CD4-positive, CD25-positive, alpha-beta regulatory T cell (primary cell): ENCODE data around the gene PAXX. TPM values are rescaled to one million over a fixed set of nuclear protein-coding genes. Genes with fewer than 3 reads are reported as not detected.
"Not testable (repeated sequence)": the region's sequence is repeated elsewhere in the genome, so short reads cannot be mapped to it uniquely, and the experiment has no call there.

Experiments
- ATAC-seq, 2 donors: fragments of 150-1000 bp; cut with Tn5 transposase; one replicate each; pipeline ENCODE4 v1.10.0; 2021; ENCODE audit warnings: low read depth in 2 of 2, moderate number of reproducible peaks in 2 of 2, moderate library complexity in 1 of 2
- DNase-seq, 3 donors: peaks; one replicate each; pipeline versions ENCODE4 v3.0.0 to v3.0.0-alpha.2; 2012 to 2022; ENCODE audit warnings: mixed read lengths in 1 of 3
- H3K27ac ChIP-seq: one replicate; pipeline ENCODE4 v1.7.0; 2013; ENCODE audit warnings: mild to moderate bottlenecking, low read length; ENCODE audit not compliant: insufficient read depth, poor library complexity, severe bottlenecking
- H3K27me3 ChIP-seq: one replicate; pipeline ENCODE4 v1.7.0; 2013; ENCODE audit warnings: low read length; ENCODE audit not compliant: control insufficient read depth, insufficient read depth
- H3K36me3 ChIP-seq: one replicate; pipeline ENCODE4 v1.7.0; 2013; ENCODE audit warnings: mild to moderate bottlenecking, low read length, moderate library complexity; ENCODE audit not compliant: control insufficient read depth, insufficient read depth
- H3K4me1 ChIP-seq: 2 replicates; pipeline ENCODE4 v1.7.0; 2013; ENCODE audit warnings: mild to moderate bottlenecking, low read length; ENCODE audit not compliant: insufficient read depth, control insufficient read depth, poor library complexity, severe bottlenecking
- H3K4me3 ChIP-seq: one replicate; pipeline ENCODE4 v1.7.0; 2013; ENCODE audit warnings: low read depth, mild to moderate bottlenecking, low read length, moderate library complexity
- H3K9me3 ChIP-seq, 2 experiments: 1 replicate in 1 of 2; 2 replicates in 1 of 2; pipeline ENCODE4 v1.7.0; 2013; ENCODE audit warnings: low read length in 2 of 2, mild to moderate bottlenecking in 1 of 2, moderate library complexity in 1 of 2; ENCODE audit not compliant: control insufficient read depth in 2 of 2
- H3K27ac Mint-ChIP-seq, 3 donors: one replicate each; pipeline ENCODE4 v1.8.0; 2020 to 2022; ENCODE audit warnings: mild to moderate bottlenecking in 3 of 3, mixed read lengths in 3 of 3, moderate library complexity in 2 of 3
- H3K27me3 Mint-ChIP-seq: one replicate; pipeline ENCODE4 v1.8.0; 2022; ENCODE audit warnings: mild to moderate bottlenecking, mixed read lengths
- H3K36me3 Mint-ChIP-seq: one replicate; pipeline ENCODE4 v1.8.0; 2020; ENCODE audit warnings: mixed read lengths
- H3K4me1 Mint-ChIP-seq, 4 donors: one replicate each; pipeline ENCODE4 v1.8.0; 2020 to 2022; ENCODE audit warnings: mixed read lengths in 4 of 4, mild to moderate bottlenecking in 1 of 4
- H3K4me3 Mint-ChIP-seq, 4 donors: one replicate each; pipeline ENCODE4 v1.8.0; 2020 to 2022; ENCODE audit warnings: mild to moderate bottlenecking in 4 of 4, mixed read lengths in 4 of 4, moderate library complexity in 3 of 4
- H3K9me3 Mint-ChIP-seq, 7 donors: one replicate each; pipeline ENCODE4 v1.8.0; 2020 to 2022; ENCODE audit warnings: mixed read lengths in 7 of 7, mild to moderate bottlenecking in 3 of 7, moderate library complexity in 2 of 7
- polyA plus RNA-seq, 4 donors: library from polyadenylated mRNA; unstranded; fragments of 300-500 nt; fragmentation: Illumina TruSeq; gene quantifications; one replicate each; pipeline ENCODE4 v1.2.3, GENCODE V29; 2021
- total RNA-seq: library from RNA; stranded (reverse); gene quantifications from one replicate; pipeline ENCODE4 v1.2.3, GENCODE V29; 2022

The PAXX gene
- total and polyA plus RNA-seq, 5 donors from 2014 or later: 46.7 to 83.3 (median 66.4) TPM

DNA sequence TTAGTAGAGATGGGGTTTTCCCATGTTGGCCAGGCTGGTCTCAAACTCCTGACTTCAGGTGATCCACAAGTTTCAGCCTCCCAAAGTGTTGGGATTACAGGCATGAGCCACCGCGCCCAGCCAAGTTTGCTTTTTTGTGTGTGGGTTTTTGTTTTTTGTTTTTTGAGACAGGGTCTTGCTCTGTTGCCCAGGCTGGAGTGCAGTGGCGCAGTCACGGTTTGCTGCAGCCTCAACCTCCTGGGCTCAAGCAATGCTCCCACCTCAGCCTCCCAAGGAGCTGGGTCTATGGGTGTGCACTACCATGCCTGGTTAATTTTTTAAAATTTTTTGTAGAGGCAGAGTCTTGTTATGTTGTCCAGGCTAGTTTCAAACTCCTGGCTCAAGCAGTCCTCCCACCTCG lies 41.3 kb downstream of the PAXX start:
- Mint-ChIP-seq H3K4me1 (peaks cover 0 to 52% (median 23%) of the 10 kb centered on the region in 4 donors), H3K27ac (peak overlapping the region; percentile 62 to 83 (median 76)), H3K4me3 (peak overlapping the region; percentile 76 to 97 (median 88))
- not testable (repeated sequence) for H3K36me3 ChIP-seq, H3K27me3 Mint-ChIP-seq, ATAC-seq, DNase-seq, H3K9me3 ChIP-seq, H3K9me3 Mint-ChIP-seq, H3K27me3 ChIP-seq, H3K36me3 Mint-ChIP-seq
- peak overlapping the region; percentile 74 for H3K27ac ChIP-seq
- H3K4me3 ChIP-seq: peak overlapping the region; percentile 35
- H3K4me1 ChIP-seq: peaks cover 67% of the 10 kb centered on the region

GRCh38 chr9:137034039-137034708 lies 42.0 kb downstream of the PAXX start:
- no peaks in the 10 kb centered on the region for H3K27me3 ChIP-seq
- ATAC-seq: no peak
- Mint-ChIP-seq H3K27me3 (no peaks in the 10 kb centered on the region), H3K36me3 (no peaks in the 10 kb centered on the region), H3K4me1 (peaks cover 0 to 45% (median 23%) of the 10 kb centered on the region in 4 donors), H3K27ac (peak overlapping the region in 1 of 3 donors; percentile 94), H3K9me3 (no peaks in the 10 kb centered on the region), H3K4me3 (peak overlapping the region; percentile 81 to 97 (median 88))
- H3K36me3 ChIP-seq: no peaks in the 10 kb centered on the region
- no peak overlapping the region for H3K4me3 ChIP-seq
- H3K9me3 ChIP-seq: no peaks in the 10 kb centered on the region
- no peak for DNase-seq
- peak overlapping the region; percentile 82 for H3K27ac ChIP-seq
- peaks cover 61% of the 10 kb centered on the region for H3K4me1 ChIP-seq

GRCh38 chr9:137034709-137035506 lies 42.7 kb downstream of the PAXX start:
- peaks cover 0 to 38% (median 20%) of the 10 kb centered on the region in 4 donors for H3K4me1 Mint-ChIP-seq

DNA sequence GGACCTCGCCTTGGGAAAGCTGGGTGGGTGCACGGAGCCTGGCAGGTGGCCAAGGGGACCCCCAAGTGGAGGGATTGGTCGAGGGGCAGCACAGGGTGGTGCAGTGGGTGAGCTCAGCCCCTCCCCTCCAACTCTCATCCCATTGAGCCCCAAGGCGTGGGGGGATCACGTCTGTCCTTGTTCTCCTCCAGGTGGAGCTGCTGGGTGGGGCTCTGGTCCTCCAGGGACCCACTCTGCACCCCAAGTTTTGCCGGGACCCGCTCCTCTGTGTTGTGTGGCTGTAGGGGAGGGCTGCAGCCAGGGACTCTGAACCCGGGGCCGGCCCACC lies 43.2 kb downstream of the PAXX start:
- peaks cover 48% of the 10 kb centered on the region for H3K4me1 ChIP-seq
- no peak overlapping the region for H3K4me3 ChIP-seq
- no peak overlapping the region for H3K27ac ChIP-seq
- peaks cover 0 to 36% (median 19%) of the 10 kb centered on the region in 4 donors for H3K4me1 Mint-ChIP-seq
- H3K4me3 Mint-ChIP-seq: peak overlapping the region in 2 of 4 donors; percentile 91 to 94
- H3K9me3 ChIP-seq: no peaks in the 10 kb centered on the region
- H3K27me3 Mint-ChIP-seq: no peaks in the 10 kb centered on the region
- no peaks in the 10 kb centered on the region for H3K9me3 Mint-ChIP-seq
- ATAC-seq: no peak
- peak overlapping the region in 2 of 3 donors; percentile 35 to 79 for H3K27ac Mint-ChIP-seq
- H3K27me3 ChIP-seq: no peaks in the 10 kb centered on the region
- H3K36me3 ChIP-seq: no peaks in the 10 kb centered on the region
- H3K36me3 Mint-ChIP-seq: no peaks in the 10 kb centered on the region
- DNase-seq: no peak

More at GRCh38 chr9:137034709-137035506, 42.7 kb downstream of the PAXX start:
- no peaks in the 10 kb centered on the region for H3K27me3 ChIP-seq
- Mint-ChIP-seq H3K9me3 (no peaks in the 10 kb centered on the region), H3K4me3 (peak overlapping the region; percentile 78 to 94 (median 86)), H3K27me3 (no peaks in the 10 kb centered on the region), H3K36me3 (no peaks in the 10 kb centered on the region), H3K27ac (peak overlapping the region in 2 of 3 donors; percentile 35 to 94)
- H3K9me3 ChIP-seq: no peaks in the 10 kb centered on the region
- no peaks in the 10 kb centered on the region for H3K36me3 ChIP-seq
- ATAC-seq (peak; percentile 80 to 86), DNase-seq (peak; percentile 79 to 95 (median 86))
- H3K4me3 ChIP-seq: peak overlapping the region; percentile 37
- peaks cover 53% of the 10 kb centered on the region for H3K4me1 ChIP-seq
- H3K27ac ChIP-seq: peak overlapping the region; percentile 82

DNA sequence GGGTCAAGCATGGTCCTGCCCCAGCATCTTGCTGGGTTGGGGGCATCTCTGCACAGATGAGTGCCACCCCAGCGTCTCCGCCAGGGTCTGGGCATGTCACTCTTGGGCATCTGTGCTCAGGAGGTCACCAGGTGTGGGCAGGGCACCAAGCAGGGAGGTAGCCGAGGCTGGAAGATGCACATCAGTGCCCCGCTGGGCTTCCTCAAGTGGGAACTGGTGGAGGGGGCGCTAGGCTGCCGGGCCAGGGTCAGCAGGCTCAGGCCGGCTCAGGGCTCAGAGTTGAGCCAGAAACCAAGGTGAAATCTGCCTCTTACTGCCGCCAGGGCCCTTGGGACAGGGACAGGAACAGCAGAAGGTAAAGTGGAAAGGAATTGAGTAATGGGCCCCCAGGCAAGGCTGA lies 43.7 kb downstream of the PAXX start:
- no peak overlapping the region for H3K4me3 Mint-ChIP-seq
- no peak for ATAC-seq
- DNase-seq: no peak
- Histone ChIP-seq H3K4me3 (no peak overlapping the region), H3K27ac (no peak overlapping the region), H3K36me3 (no peaks in the 10 kb centered on the region), H3K9me3 (no peaks in the 10 kb centered on the region), H3K4me1 (peaks cover 43% of the 10 kb centered on the region), H3K27me3 (no peaks in the 10 kb centered on the region)
- H3K36me3 Mint-ChIP-seq: no peaks in the 10 kb centered on the region
- peaks cover 0 to 31% (median 16%) of the 10 kb centered on the region in 4 donors for H3K4me1 Mint-ChIP-seq
- H3K9me3 Mint-ChIP-seq: no peaks in the 10 kb centered on the region
- H3K27ac Mint-ChIP-seq: no peak overlapping the region
- H3K27me3 Mint-ChIP-seq: no peaks in the 10 kb centered on the region

DNA sequence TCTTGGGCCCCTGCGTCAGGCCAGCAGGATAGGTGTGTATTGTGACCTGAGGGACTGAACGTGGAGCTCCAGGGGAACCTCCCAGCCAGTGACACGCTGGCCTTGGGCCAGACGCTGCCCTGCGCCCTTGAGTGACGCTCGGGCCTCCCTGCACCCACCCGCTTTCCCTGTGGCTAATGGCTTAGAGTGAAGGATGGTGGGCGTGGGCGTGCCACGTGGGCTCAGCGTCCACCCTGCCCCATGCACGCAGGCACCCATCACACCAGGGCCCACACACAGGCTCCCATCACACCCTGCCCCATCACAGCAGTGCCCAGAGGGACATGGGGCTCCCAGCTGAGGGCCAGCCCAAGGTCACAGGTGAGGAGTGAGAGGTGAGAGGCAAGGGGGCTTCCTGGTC lies 44.8 kb downstream of the PAXX start:
- ATAC-seq (no peak), DNase-seq (no peak)
- H3K36me3 Mint-ChIP-seq: no peaks in the 10 kb centered on the region
- no peaks in the 10 kb centered on the region for H3K9me3 Mint-ChIP-seq
- H3K27ac Mint-ChIP-seq: no peak overlapping the region
- Histone ChIP-seq H3K4me1 (peaks cover 32% of the 10 kb centered on the region), H3K36me3 (no peaks in the 10 kb centered on the region), H3K9me3 (no peaks in the 10 kb centered on the region), H3K27ac (no peak overlapping the region), H3K4me3 (no peak overlapping the region), H3K27me3 (no peaks in the 10 kb centered on the region)
- H3K4me1 Mint-ChIP-seq: peaks cover 0 to 25% (median 13%) of the 10 kb centered on the region in 4 donors
- H3K4me3 Mint-ChIP-seq: no peak overlapping the region
- no peaks in the 10 kb centered on the region for H3K27me3 Mint-ChIP-seq

DNA sequence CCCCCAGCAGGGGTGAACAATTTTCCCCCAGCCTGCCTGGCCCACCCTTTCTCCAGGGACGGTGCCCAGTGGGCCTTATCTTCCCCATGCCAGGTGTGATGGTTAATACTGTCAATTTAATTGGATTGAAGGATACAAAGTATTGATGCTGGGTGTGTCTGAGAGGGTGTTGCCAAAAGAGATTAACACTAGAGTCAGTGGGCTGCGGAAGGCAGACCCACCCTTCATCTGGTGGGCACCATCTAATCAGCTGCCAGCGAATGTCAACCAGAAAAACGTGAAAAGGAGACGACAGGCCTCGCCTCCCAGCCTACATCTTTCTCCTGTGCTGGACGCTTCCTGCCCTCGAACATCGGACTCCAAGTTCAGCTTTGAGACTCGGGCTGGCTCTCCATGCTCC lies 45.3 kb downstream of the PAXX start:
- no peaks in the 10 kb centered on the region for H3K27me3 Mint-ChIP-seq
- DNase-seq (no peak), ATAC-seq (no peak)
- H3K4me1 Mint-ChIP-seq: peaks cover 0 to 24% (median 12%) of the 10 kb centered on the region in 4 donors
- Histone ChIP-seq H3K36me3 (no peaks in the 10 kb centered on the region), H3K27me3 (no peaks in the 10 kb centered on the region), H3K4me3 (no peak overlapping the region), H3K4me1 (peaks cover 27% of the 10 kb centered on the region), H3K27ac (no peak overlapping the region), H3K9me3 (no peaks in the 10 kb centered on the region)
- H3K27ac Mint-ChIP-seq: no peak overlapping the region
- H3K36me3 Mint-ChIP-seq: no peaks in the 10 kb centered on the region
- peak overlapping the region in 1 of 4 donors; percentile 69 for H3K4me3 Mint-ChIP-seq
- no peaks in the 10 kb centered on the region for H3K9me3 Mint-ChIP-seq
